ENCODE measurements around the gene C17orf75. TPM values are rescaled to one million over a fixed set of nuclear protein-coding genes. Genes with fewer than 3 reads are reported as not detected.

Gene C17orf75
- polyA plus RNA-seq, 3 donors = 4.1 to 5.7 (median 5.0) TPM

GRCh38 chr17:32385121-32385520, 43.1 kb upstream of the C17orf75 start:
- Histone ChIP-seq H3K9ac (ENCODE audit: insufficient read depth, low read length, poor library complexity, severe bottlenecking) (no peak overlapping the region), H3K27ac (ENCODE audit: low read depth in 1 of 2, low read length in 2 of 2) (no peak overlapping the region), H3K9me3 (replicated peaks in 1 of 2; ENCODE audit: control insufficient read depth in 1 of 2, insufficient read depth in 1 of 2, low read length in 2 of 2) (no peaks in the 10 kb centered on the region), H4K20me1 (ENCODE audit: insufficient read depth, low read length) (peaks cover 78% of the 10 kb centered on the region), H3K36me3 (replicated peaks in 1 of 2; ENCODE audit: control insufficient read depth in 1 of 2, insufficient read depth in 2 of 2, low read length in 2 of 2) (peaks cover 25 to 55% of the 10 kb centered on the region in 2 donors), H3K27me3 (ENCODE audit: control insufficient read depth in 2 of 2, insufficient read depth in 2 of 2, low read length in 2 of 2) (no peaks in the 10 kb centered on the region), H3K79me2 (ENCODE audit: insufficient read depth, low read length) (no peaks in the 10 kb centered on the region), H2AFZ (ENCODE audit: insufficient read depth, low read depth, low read length, poor library complexity, severe bottlenecking) (no peak overlapping the region), H3K4me3 (replicated peaks in 1 of 3; ENCODE audit: low read depth in 2 of 3, low read length in 3 of 3) (no peak overlapping the region), H3K4me2 (replicated peaks; ENCODE audit: extremely low read depth, low read length, poor library complexity, severe bottlenecking) (no peak overlapping the region), H3K4me1 (ENCODE audit: control insufficient read depth in 1 of 2, insufficient read depth in 2 of 2, low read length in 2 of 2) (no peaks in the 10 kb centered on the region)
- intact Hi-C loops (cut with micrococcal nuclease) = no loop called here
- Mint-ChIP-seq H3K9me3 (no peaks in the 10 kb centered on the region), H3K27ac (no peak overlapping the region), H3K27me3 (ENCODE audit: low read depth in 3 of 3) (peaks cover 0 to 1% (median 0%) of the 10 kb centered on the region in 3 donors), H3K36me3 (peaks cover 34 to 46% of the 10 kb centered on the region in 2 donors), H3K4me3 (no peak overlapping the region), H3K4me1 (peaks cover 9% of the 10 kb centered on the region)
- DNase-seq = no peak
- TF ChIP-seq CTCF (IDR thresholded peaks at IDR 0.05) = no peak
- 63% methylated on average over 1 of the region's 7 CpGs for WGBS (ENCODE audit: insufficient coverage)

GRCh38 chr17:32383926-32384434, 42.0 kb upstream of the C17orf75 start:
- peaks cover 37 to 65% of the 10 kb centered on the region in 2 donors for H3K36me3 ChIP-seq (replicated peaks in 1 of 2; ENCODE audit: control insufficient read depth in 1 of 2, insufficient read depth in 2 of 2, low read length in 2 of 2)
- H3K27ac Mint-ChIP-seq = no peak overlapping the region
- no CpG with 5 or more reads among the region's 1 CpG for WGBS (ENCODE audit: insufficient coverage)

More at GRCh38 chr17:32383926-32384434, 42.0 kb upstream of the C17orf75 start:
- TF ChIP-seq CTCF (IDR thresholded peaks at IDR 0.05) = no peak
- Mint-ChIP-seq H3K9me3 (no peaks in the 10 kb centered on the region), H3K27me3 (ENCODE audit: low read depth in 3 of 3) (peaks cover 0 to 1% (median 0%) of the 10 kb centered on the region in 3 donors), H3K4me3 (no peak overlapping the region), H3K36me3 (peaks cover 39 to 51% of the 10 kb centered on the region in 2 donors), H3K4me1 (peaks cover 9% of the 10 kb centered on the region)
- no peak overlapping the region for H2AFZ ChIP-seq (ENCODE audit: insufficient read depth, low read depth, low read length, poor library complexity, severe bottlenecking)
- no peaks in the 10 kb centered on the region for H3K9me3 ChIP-seq (replicated peaks in 1 of 2; ENCODE audit: control insufficient read depth in 1 of 2, insufficient read depth in 1 of 2, low read length in 2 of 2)
- no peak for DNase-seq
- no peak overlapping the region for H3K9ac ChIP-seq (ENCODE audit: insufficient read depth, low read length, poor library complexity, severe bottlenecking)
- no peak overlapping the region for H3K4me2 ChIP-seq (replicated peaks; ENCODE audit: extremely low read depth, low read length, poor library complexity, severe bottlenecking)
- peaks cover 86% of the 10 kb centered on the region for H4K20me1 ChIP-seq (ENCODE audit: insufficient read depth, low read length)
- no peaks in the 10 kb centered on the region for H3K27me3 ChIP-seq (ENCODE audit: control insufficient read depth in 2 of 2, insufficient read depth in 2 of 2, low read length in 2 of 2)
- H3K27ac ChIP-seq (ENCODE audit: low read depth in 1 of 2, low read length in 2 of 2) = peak overlapping the region in 1 of 2 donors; percentile 12
- intact Hi-C loops (cut with micrococcal nuclease) = no loop called here
- no peak overlapping the region for H3K4me3 ChIP-seq (replicated peaks in 1 of 3; ENCODE audit: low read depth in 2 of 3, low read length in 3 of 3)
- no peaks in the 10 kb centered on the region for H3K79me2 ChIP-seq (ENCODE audit: insufficient read depth, low read length)
- no peaks in the 10 kb centered on the region for H3K4me1 ChIP-seq (ENCODE audit: control insufficient read depth in 1 of 2, insufficient read depth in 2 of 2, low read length in 2 of 2)

Data from CD14-positive monocyte (primary cell).